Activated naive CD8-positive, alpha-beta T cell treated with anti-CD3 and anti-CD28 coated beads, Interleukin-2, amount 10 ng/mL, durations not matched to agents 7 days and 5 days (primary cell): ENCODE results near the gene CTBP2. TPM values are rescaled to one million over a fixed set of nuclear protein-coding genes. Genes with fewer than 3 reads are reported as not detected.

Experiments
- ATAC-seq: fragments of 150-1000 bp; cut with Tn5 transposase; one replicate; pipeline ENCODE4 v1.10.0; 2021; ENCODE audit warnings: low read depth, moderate library complexity
- POLR2A ChIA-PET: fragments of 350-600 bp; sonication (Branson Sonifier 250); formaldehyde crosslinking; loops from one replicate; lab custom pipeline; 2021; ENCODE audit warnings: antibody characterized with exemption; lab: Charles Lee
- DNase-seq: peaks from one replicate; pipeline ENCODE4 v3.0.0; 2021
- H3K27ac Mint-ChIP-seq: one replicate; pipeline ENCODE4 v1.8.0; 2022; ENCODE audit warnings: mild to moderate bottlenecking, mixed read lengths
- H3K27me3 Mint-ChIP-seq: one replicate; pipeline ENCODE4 v1.8.0; 2022; ENCODE audit warnings: mild to moderate bottlenecking, moderate library complexity, mixed read lengths
- H3K36me3 Mint-ChIP-seq: one replicate; pipeline ENCODE4 v1.8.0; 2021; ENCODE audit warnings: mild to moderate bottlenecking, mixed read lengths
- H3K4me1 Mint-ChIP-seq: one replicate; pipeline ENCODE4 v1.8.0; 2021; ENCODE audit warnings: mixed read lengths
- H3K4me3 Mint-ChIP-seq: one replicate; pipeline ENCODE4 v1.8.0; 2022; ENCODE audit warnings: mild to moderate bottlenecking, moderate library complexity, mixed read lengths
- H3K9me3 Mint-ChIP-seq: one replicate; pipeline ENCODE4 v1.8.0; 2021; ENCODE audit warnings: mixed read lengths
- total RNA-seq, 2 experiments: library from RNA; stranded (reverse); gene quantifications; one replicate each; pipeline ENCODE4 v1.2.3, GENCODE V29; 2021

The CTBP2 gene
- total RNA-seq, 2 experiments from 2014 or later: 0.94 to 1.6 TPM

- Mint-ChIP-seq H3K9me3 (no peaks in the 10 kb centered on the region), H3K36me3 (no peaks in the 10 kb centered on the region), H3K27ac (no peak overlapping the region), H3K4me3 (peak overlapping the region; percentile 66), H3K27me3 (peaks cover 60% of the 10 kb centered on the region), H3K4me1 (peaks cover 5% of the 10 kb centered on the region)
- peak; percentile 42 for DNase-seq
- POLR2A ChIA-PET: interaction anchor here (0.9 kb wide), 1 partner anchor 10 kb away, joined by 3 read pairs; no protein-coding TSS in a partner anchor
- peak; percentile 41 for ATAC-seq
These were observed 1.5 kb downstream of the CTBP2 start for GRCh38 chr10:125158601-125159485.

GRCh38 chr10:125158275-125158600 lies 2.1 kb downstream of the CTBP2 start:
- POLR2A ChIA-PET: interaction anchor here (0.9 kb wide), 1 partner anchor 10 kb away, joined by 3 read pairs; no protein-coding TSS in a partner anchor
- ATAC-seq (no peak), DNase-seq (no peak)
- no peaks in the 10 kb centered on the region for H3K9me3 Mint-ChIP-seq
- H3K4me1 Mint-ChIP-seq: peaks cover 5% of the 10 kb centered on the region
- no peak overlapping the region for H3K27ac Mint-ChIP-seq
- peaks cover 66% of the 10 kb centered on the region for H3K27me3 Mint-ChIP-seq
- no peaks in the 10 kb centered on the region for H3K36me3 Mint-ChIP-seq
- peak overlapping the region; percentile 66 for H3K4me3 Mint-ChIP-seq

GRCh38 chr10:125157505-125157904 lies 2.9 kb downstream of the CTBP2 start:
- Mint-ChIP-seq H3K4me3 (no peak overlapping the region), H3K27me3 (peaks cover 67% of the 10 kb centered on the region), H3K9me3 (no peaks in the 10 kb centered on the region), H3K36me3 (no peaks in the 10 kb centered on the region), H3K27ac (no peak overlapping the region), H3K4me1 (peaks cover 5% of the 10 kb centered on the region)
- ATAC-seq: no peak
- POLR2A ChIA-PET: interaction anchor here (0.9 kb wide), 1 partner anchor 9 kb away, joined by 3 read pairs; no protein-coding TSS in a partner anchor
- DNase-seq: no peak

- H3K27me3 Mint-ChIP-seq: peaks cover 65% of the 10 kb centered on the region
- DNase-seq (no peak), ATAC-seq (no peak)
- H3K27ac Mint-ChIP-seq: no peak overlapping the region
- no peaks in the 10 kb centered on the region for H3K9me3 Mint-ChIP-seq
- POLR2A ChIA-PET: no interaction called here
- no peaks in the 10 kb centered on the region for H3K36me3 Mint-ChIP-seq
- H3K4me1 Mint-ChIP-seq: peaks cover 5% of the 10 kb centered on the region
- H3K4me3 Mint-ChIP-seq: no peak overlapping the region
These were observed 3.5 kb downstream of the CTBP2 start for GRCh38 chr10:125156739-125157480.

GRCh38 chr10:125156196-125156595 lies 4.2 kb downstream of the CTBP2 start:
- no peak overlapping the region for H3K27ac Mint-ChIP-seq
- no peaks in the 10 kb centered on the region for H3K36me3 Mint-ChIP-seq
- no peak overlapping the region for H3K4me3 Mint-ChIP-seq
- POLR2A ChIA-PET: no interaction called here
- peaks cover 64% of the 10 kb centered on the region for H3K27me3 Mint-ChIP-seq
- peaks cover 5% of the 10 kb centered on the region for H3K4me1 Mint-ChIP-seq
- no peak for ATAC-seq
- DNase-seq: no peak
- no peaks in the 10 kb centered on the region for H3K9me3 Mint-ChIP-seq

- DNase-seq (no peak), ATAC-seq (no peak)
- POLR2A ChIA-PET: no interaction called here
- Mint-ChIP-seq H3K27ac (no peak overlapping the region), H3K27me3 (peaks cover 66% of the 10 kb centered on the region), H3K4me3 (no peak overlapping the region), H3K36me3 (no peaks in the 10 kb centered on the region), H3K4me1 (peaks cover 5% of the 10 kb centered on the region), H3K9me3 (no peaks in the 10 kb centered on the region)
These were observed 5.3 kb downstream of the CTBP2 start for GRCh38 chr10:125155101-125155500.

GRCh38 chr10:125154529-125154928 lies 5.8 kb downstream of the CTBP2 start:
- Mint-ChIP-seq H3K27ac (no peak overlapping the region), H3K4me1 (peaks cover 5% of the 10 kb centered on the region), H3K27me3 (peaks cover 66% of the 10 kb centered on the region), H3K4me3 (no peak overlapping the region), H3K36me3 (no peaks in the 10 kb centered on the region), H3K9me3 (no peaks in the 10 kb centered on the region)
- no peak for ATAC-seq
- POLR2A ChIA-PET: no interaction called here
- DNase-seq: no peak

GRCh38 chr10:125153703-125154490 lies 6.5 kb downstream of the CTBP2 start:
- no peak for ATAC-seq
- POLR2A ChIA-PET: no interaction called here

GRCh38 chr10:125152450-125153368 lies 7.7 kb downstream of the CTBP2 start:
- no peak overlapping the region for H3K4me3 Mint-ChIP-seq
- no peak for ATAC-seq

More at GRCh38 chr10:125153703-125154490, 6.5 kb downstream of the CTBP2 start:
- Mint-ChIP-seq H3K27me3 (peaks cover 72% of the 10 kb centered on the region), H3K27ac (no peak overlapping the region), H3K4me3 (no peak overlapping the region), H3K9me3 (no peaks in the 10 kb centered on the region), H3K36me3 (no peaks in the 10 kb centered on the region), H3K4me1 (peaks cover 5% of the 10 kb centered on the region)
- DNase-seq: no peak

GRCh38 chr10:125151553-125152449 lies 8.6 kb downstream of the CTBP2 start:
- no peak for DNase-seq
- H3K36me3 Mint-ChIP-seq: no peaks in the 10 kb centered on the region
- H3K27ac Mint-ChIP-seq: no peak overlapping the region
- H3K9me3 Mint-ChIP-seq: no peaks in the 10 kb centered on the region
- H3K4me1 Mint-ChIP-seq: no peaks in the 10 kb centered on the region
- H3K4me3 Mint-ChIP-seq: no peak overlapping the region
- no peak for ATAC-seq
- POLR2A ChIA-PET: no interaction called here
- peaks cover 71% of the 10 kb centered on the region for H3K27me3 Mint-ChIP-seq

More at GRCh38 chr10:125152450-125153368, 7.7 kb downstream of the CTBP2 start:
- no peak for DNase-seq
- H3K9me3 Mint-ChIP-seq: no peaks in the 10 kb centered on the region
- POLR2A ChIA-PET: no interaction called here
- no peak overlapping the region for H3K27ac Mint-ChIP-seq
- H3K27me3 Mint-ChIP-seq: peaks cover 74% of the 10 kb centered on the region
- H3K4me1 Mint-ChIP-seq: no peaks in the 10 kb centered on the region
- no peaks in the 10 kb centered on the region for H3K36me3 Mint-ChIP-seq

GRCh38 chr10:125151170-125151552 lies 9.2 kb downstream of the CTBP2 start:
- Mint-ChIP-seq H3K27me3 (peaks cover 68% of the 10 kb centered on the region), H3K4me3 (no peak overlapping the region), H3K4me1 (no peaks in the 10 kb centered on the region), H3K27ac (no peak overlapping the region), H3K9me3 (no peaks in the 10 kb centered on the region), H3K36me3 (no peaks in the 10 kb centered on the region)
- DNase-seq: no peak
- POLR2A ChIA-PET: no interaction called here
- ATAC-seq: no peak
